HG03175 (cell line): Measurements from ENCODE around the gene NRROS.
"Not testable (repeated sequence)": the region's sequence is repeated elsewhere in the genome, so short reads cannot be mapped to it uniquely, and the experiment has no call there.

ENCODE experiments used
- ATAC-seq: cut with Tn5 transposase; IDR thresholded peaks from one replicate; pipeline ENCODE4 v1.9.1; 2021; ENCODE audit warnings: mild to moderate bottlenecking, moderate library complexity; ENCODE audit not compliant: unreplicated experiment

NRROS gene

GRCh38 chr3:196624067-196624790, 15.3 kb upstream of the NRROS start:
- no peak for ATAC-seq

- no peak for ATAC-seq
Measured at GRCh38 chr3:196624907-196625306, 14.6 kb upstream of the NRROS start.

GRCh38 chr3:196625331-196625730, 14.2 kb upstream of the NRROS start:
- ATAC-seq, result no peak

GRCh38 chr3:196627918-196628231, 11.6 kb upstream of the NRROS start:
- ATAC-seq, result no peak

- ATAC-seq, result no peak
Measured at GRCh38 chr3:196629228-196629627, 10.3 kb upstream of the NRROS start.

GRCh38 chr3:196631682-196632045, 7.8 kb upstream of the NRROS start:
- no peak for ATAC-seq

- peak; percentile 79 for ATAC-seq
Measured at GRCh38 chr3:196632046-196632751, 7.3 kb upstream of the NRROS start.

GRCh38 chr3:196633555-196634151, 5.8 kb upstream of the NRROS start:
- ATAC-seq, result no peak

GRCh38 chr3:196634224-196634623, 5.3 kb upstream of the NRROS start:
- ATAC-seq, result no peak

- ATAC-seq, result no peak
Measured at GRCh38 chr3:196634829-196635228, 4.7 kb upstream of the NRROS start.

- ATAC-seq, result no peak
Measured at GRCh38 chr3:196636369-196637349, 2.8 kb upstream of the NRROS start.

- ATAC-seq, result not testable (repeated sequence)
Measured at GRCh38 chr3:196637941-196638340, 1.6 kb upstream of the NRROS start.

- peak; percentile 1 for ATAC-seq
Measured at GRCh38 chr3:196638861-196639482, 522 bp upstream of the NRROS start.

- no peak for ATAC-seq
Measured at GRCh38 chr3:196640297-196641018, 964 bp downstream of the NRROS start.

GRCh38 chr3:196641333-196642054, 2.0 kb downstream of the NRROS start:
- no peak for ATAC-seq

GRCh38 chr3:196642434-196642833, 2.9 kb downstream of the NRROS start:
- ATAC-seq, result no peak

GRCh38 chr3:196643201-196643749, 3.8 kb downstream of the NRROS start:
- peak; percentile 81 for ATAC-seq

- no peak for ATAC-seq
Measured at GRCh38 chr3:196643761-196644160, 4.3 kb downstream of the NRROS start.

GRCh38 chr3:196645096-196645495, 5.6 kb downstream of the NRROS start:
- ATAC-seq, result no peak
